Activated T-helper 1 cell treated with anti-CD3 and anti-CD28 coated beads, Interleukin-12 subunit alpha, Interleukin-12 subunit beta, Interleukin-2, Interleukin-4 antibody, amounts not matched to agents 30 ng/mL and 10 ng/mL and 1 ng/mL, durations not matched to agents 14 hours and 24 hours and 36 hours (primary cell): ENCODE measurements around the gene LRMDA. TPM values are rescaled to one million over a fixed set of nuclear protein-coding genes. Genes with fewer than 3 reads are reported as not detected.

Experiments used
- DNase-seq: peaks from one replicate; pipeline ENCODE4 v3.0.0; 2021; ENCODE audit warnings: low spot score
- H3K27ac Mint-ChIP-seq: one replicate; pipeline ENCODE4 v1.8.0; 2021; ENCODE audit warnings: mild to moderate bottlenecking, mixed read lengths
- H3K27me3 Mint-ChIP-seq: one replicate; pipeline ENCODE4 v1.8.0; 2022; ENCODE audit warnings: mild to moderate bottlenecking, moderate library complexity, mixed read lengths; ENCODE audit not compliant: insufficient read depth
- H3K36me3 Mint-ChIP-seq: one replicate; pipeline ENCODE4 v1.8.0; 2021; ENCODE audit warnings: low read depth, mixed read lengths
- H3K4me1 Mint-ChIP-seq: one replicate; pipeline ENCODE4 v1.8.0; 2021; ENCODE audit warnings: low read depth, mixed read lengths
- H3K4me3 Mint-ChIP-seq: one replicate; pipeline ENCODE4 v1.8.0; 2021; ENCODE audit warnings: mild to moderate bottlenecking, moderate library complexity, mixed read lengths
- H3K9me3 Mint-ChIP-seq: one replicate; pipeline ENCODE4 v1.8.0; 2021; ENCODE audit warnings: mixed read lengths
- intact Hi-C: fragments of 100-400 bp; cut with micrococcal nuclease; formaldehyde crosslinking; loops from one replicate; pipeline ENCODE4 v1.15.1; 2024
- total RNA-seq: library from RNA; stranded (reverse); gene quantifications from 2 replicates; pipeline ENCODE4 v1.2.3, GENCODE V29; 2022

Gene LRMDA
- total RNA-seq, 1 donor from 2014 or later, result not detected

GRCh38 chr10:76422769-76423168, 991.3 kb downstream of the LRMDA start:
- H3K27me3 Mint-ChIP-seq, result no peaks in the 10 kb centered on the region
- no peak overlapping the region for H3K27ac Mint-ChIP-seq
- no peaks in the 10 kb centered on the region for H3K4me1 Mint-ChIP-seq
- no peaks in the 10 kb centered on the region for H3K36me3 Mint-ChIP-seq
- H3K4me3 Mint-ChIP-seq, result no peak overlapping the region
- no peak for DNase-seq
- H3K9me3 Mint-ChIP-seq, result no peaks in the 10 kb centered on the region
- intact Hi-C loops, result no loop called here

GRCh38 chr10:76428551-76429367, 997.3 kb downstream of the LRMDA start:
- DNase-seq, result no peak
- no peaks in the 10 kb centered on the region for H3K4me1 Mint-ChIP-seq

GRCh38 chr10:76429368-76430060, 998.1 kb downstream of the LRMDA start:
- no peak for DNase-seq
- H3K27me3 Mint-ChIP-seq, result no peaks in the 10 kb centered on the region
- peaks cover 3% of the 10 kb centered on the region for H3K9me3 Mint-ChIP-seq
- no peaks in the 10 kb centered on the region for H3K36me3 Mint-ChIP-seq
- intact Hi-C loops, result no loop called here
- no peak overlapping the region for H3K4me3 Mint-ChIP-seq
- H3K4me1 Mint-ChIP-seq, result no peaks in the 10 kb centered on the region
- no peak overlapping the region for H3K27ac Mint-ChIP-seq

More at GRCh38 chr10:76428551-76429367, 997.3 kb downstream of the LRMDA start:
- intact Hi-C loops, result no loop called here
- no peak overlapping the region for H3K4me3 Mint-ChIP-seq
- no peak overlapping the region for H3K27ac Mint-ChIP-seq
- H3K27me3 Mint-ChIP-seq, result no peaks in the 10 kb centered on the region
- H3K36me3 Mint-ChIP-seq, result no peaks in the 10 kb centered on the region
- H3K9me3 Mint-ChIP-seq, result peaks cover 3% of the 10 kb centered on the region

GRCh38 chr10:76430061-76430645, 998.7 kb downstream of the LRMDA start:
- intact Hi-C loops, result no loop called here
- Mint-ChIP-seq H3K27me3 (no peaks in the 10 kb centered on the region), H3K4me3 (no peak overlapping the region), H3K27ac (no peak overlapping the region), H3K36me3 (no peaks in the 10 kb centered on the region), H3K9me3 (peaks cover 3% of the 10 kb centered on the region), H3K4me1 (no peaks in the 10 kb centered on the region)
- DNase-seq, result no peak

GRCh38 chr10:76432016-76433012, 1000.9 kb downstream of the LRMDA start:
- Mint-ChIP-seq H3K4me1 (no peaks in the 10 kb centered on the region), H3K27me3 (no peaks in the 10 kb centered on the region), H3K4me3 (no peak overlapping the region), H3K27ac (no peak overlapping the region), H3K36me3 (no peaks in the 10 kb centered on the region), H3K9me3 (peaks cover 3% of the 10 kb centered on the region)
- intact Hi-C loops, result no loop called here
- DNase-seq, result no peak

GRCh38 chr10:76433161-76434005, 1002.0 kb downstream of the LRMDA start:
- intact Hi-C loops, result no loop called here
- H3K4me1 Mint-ChIP-seq, result no peaks in the 10 kb centered on the region

GRCh38 chr10:76435157-76435556, 1003.7 kb downstream of the LRMDA start:
- H3K27me3 Mint-ChIP-seq, result no peaks in the 10 kb centered on the region
- DNase-seq, result no peak
- no peak overlapping the region for H3K27ac Mint-ChIP-seq
- H3K9me3 Mint-ChIP-seq, result no peaks in the 10 kb centered on the region
- H3K4me1 Mint-ChIP-seq, result no peaks in the 10 kb centered on the region
- H3K36me3 Mint-ChIP-seq, result no peaks in the 10 kb centered on the region
- intact Hi-C loops, result no loop called here
- no peak overlapping the region for H3K4me3 Mint-ChIP-seq

More at GRCh38 chr10:76433161-76434005, 1002.0 kb downstream of the LRMDA start:
- peaks cover 3% of the 10 kb centered on the region for H3K9me3 Mint-ChIP-seq
- H3K27me3 Mint-ChIP-seq, result no peaks in the 10 kb centered on the region
- no peak overlapping the region for H3K27ac Mint-ChIP-seq
- H3K36me3 Mint-ChIP-seq, result no peaks in the 10 kb centered on the region
- DNase-seq, result no peak
- H3K4me3 Mint-ChIP-seq, result no peak overlapping the region

- Mint-ChIP-seq H3K4me3 (no peak overlapping the region), H3K9me3 (no peaks in the 10 kb centered on the region), H3K4me1 (no peaks in the 10 kb centered on the region), H3K27me3 (no peaks in the 10 kb centered on the region), H3K36me3 (no peaks in the 10 kb centered on the region), H3K27ac (no peak overlapping the region)
- no peak for DNase-seq
- intact Hi-C loops, result no loop called here
These were observed 1005.0 kb downstream of the LRMDA start for GRCh38 chr10:76436401-76436811.

GRCh38 chr10:76436981-76437380, 1005.6 kb downstream of the LRMDA start:
- intact Hi-C loops, result no loop called here
- no peak overlapping the region for H3K27ac Mint-ChIP-seq
- no peaks in the 10 kb centered on the region for H3K9me3 Mint-ChIP-seq
- no peak overlapping the region for H3K4me3 Mint-ChIP-seq
- H3K4me1 Mint-ChIP-seq, result no peaks in the 10 kb centered on the region
- no peak for DNase-seq
- no peaks in the 10 kb centered on the region for H3K27me3 Mint-ChIP-seq
- H3K36me3 Mint-ChIP-seq, result no peaks in the 10 kb centered on the region

GRCh38 chr10:76440426-76440825, 1009.0 kb downstream of the LRMDA start:
- DNase-seq, result no peak

GRCh38 chr10:76442113-76442512, 1010.7 kb downstream of the LRMDA start:
- Mint-ChIP-seq H3K27ac (no peak overlapping the region), H3K27me3 (peaks cover 1% of the 10 kb centered on the region), H3K9me3 (no peaks in the 10 kb centered on the region), H3K4me1 (no peaks in the 10 kb centered on the region), H3K36me3 (no peaks in the 10 kb centered on the region), H3K4me3 (no peak overlapping the region)
- intact Hi-C loops, result no loop called here
- DNase-seq, result no peak

More at GRCh38 chr10:76440426-76440825, 1009.0 kb downstream of the LRMDA start:
- Mint-ChIP-seq H3K27me3 (no peaks in the 10 kb centered on the region), H3K4me1 (no peaks in the 10 kb centered on the region), H3K27ac (no peak overlapping the region), H3K4me3 (no peak overlapping the region), H3K36me3 (no peaks in the 10 kb centered on the region), H3K9me3 (no peaks in the 10 kb centered on the region)
- intact Hi-C loops, result no loop called here
